CD14-positive monocyte (primary cell): ENCODE measurements around the gene MSX1. TPM values are rescaled to one million over a fixed set of nuclear protein-coding genes. Genes with fewer than 3 reads are reported as not detected.

Experiments used
- DNase-seq, 3 donors: peaks; one replicate each; pipeline ENCODE4 v3.0.0-alpha.2; 2011 to 2022
- H2AFZ ChIP-seq: 2 replicates; pipeline ENCODE4 v1.6.0; 2012; ENCODE audit warnings: mild to moderate bottlenecking, low read depth, low read length, inconsistent platforms; ENCODE audit not compliant: insufficient read depth, poor library complexity, severe bottlenecking
- H3K27ac ChIP-seq, 2 donors: 1 replicate in 1 of 2; 2 replicates in 1 of 2; pipeline ENCODE4 v1.5.1; 2012 to 2013; ENCODE audit warnings: low read length in 2 of 2, control low read depth in 1 of 2, inconsistent platforms in 1 of 2, low read depth in 1 of 2, mild to moderate bottlenecking in 1 of 2
- H3K27me3 ChIP-seq, 2 donors: one replicate each; pipeline versions ENCODE4 v1.6.0 to v1.6.1; 2011 to 2013; ENCODE audit warnings: low read length in 2 of 2; ENCODE audit not compliant: control insufficient read depth in 2 of 2, insufficient read depth in 2 of 2
- H3K36me3 ChIP-seq, 2 donors: replicated peaks in 1 of 2; 1 replicate in 1 of 2; 2 replicates in 1 of 2; pipeline versions ENCODE4 v1.5.1 to v1.6.1; 2012 to 2013; ENCODE audit warnings: low read length in 2 of 2, control low read depth in 1 of 2, inconsistent platforms in 1 of 2, mild to moderate bottlenecking in 1 of 2; ENCODE audit not compliant: insufficient read depth in 2 of 2, control insufficient read depth in 1 of 2
- H3K4me1 ChIP-seq, 2 donors: 1 replicate in 1 of 2; 2 replicates in 1 of 2; pipeline versions ENCODE4 v1.5.1 to v1.6.1; 2012 to 2013; ENCODE audit warnings: low read length in 2 of 2, control low read depth in 1 of 2, inconsistent platforms in 1 of 2, mild to moderate bottlenecking in 1 of 2, moderate library complexity in 1 of 2; ENCODE audit not compliant: insufficient read depth in 2 of 2, control insufficient read depth in 1 of 2
- H3K4me2 ChIP-seq: replicated peaks from 2 replicates; pipeline ENCODE3; 2012; ENCODE audit warnings: low read length, moderate library complexity, mild to moderate bottlenecking; ENCODE audit not compliant: poor library complexity, severe bottlenecking; ENCODE audit errors: extremely low read depth
- H3K4me3 ChIP-seq, 3 experiments: fragments of 200-600 bp in 1 of 3; sonication (generic) in 1 of 3; replicated peaks in 1 of 3; 1 replicate in 2 of 3; 2 replicates in 1 of 3; pipeline ENCODE4 v1.5.1; 2011 to 2013; ENCODE audit warnings: low read length in 3 of 3, mild to moderate bottlenecking in 3 of 3, control low read depth in 2 of 3, low read depth in 2 of 3, inconsistent platforms in 1 of 3, moderate library complexity in 1 of 3
- H3K79me2 ChIP-seq: 2 replicates; pipeline ENCODE4 v1.6.0; 2012; ENCODE audit warnings: mild to moderate bottlenecking, control low read depth, inconsistent platforms, low read length, moderate library complexity; ENCODE audit not compliant: insufficient read depth
- H3K9ac ChIP-seq: 2 replicates; pipeline ENCODE4 v1.6.0; 2017; ENCODE audit warnings: low read length, mild to moderate bottlenecking; ENCODE audit not compliant: insufficient read depth, poor library complexity, severe bottlenecking
- H3K9me3 ChIP-seq, 2 donors: replicated peaks in 1 of 2; 1 replicate in 1 of 2; 2 replicates in 1 of 2; pipeline versions ENCODE4 v1.5.1 to v1.6.1; 2012 to 2013; ENCODE audit warnings: low read length in 2 of 2, control low read depth in 1 of 2; ENCODE audit not compliant: control insufficient read depth in 1 of 2, insufficient read depth in 1 of 2
- H4K20me1 ChIP-seq: 2 replicates; pipeline ENCODE4 v1.6.0; 2012; ENCODE audit warnings: mild to moderate bottlenecking, low read length, control low read depth, moderate library complexity; ENCODE audit not compliant: insufficient read depth
- H3K27ac Mint-ChIP-seq, 7 donors: one replicate each; pipeline ENCODE4 v1.8.0; 2020; ENCODE audit warnings: mild to moderate bottlenecking in 7 of 7, mixed read lengths in 7 of 7, moderate library complexity in 6 of 7, inconsistent platforms in 2 of 7
- H3K27me3 Mint-ChIP-seq, 3 donors: one replicate each; pipeline ENCODE4 v1.8.0; 2021 to 2022; ENCODE audit warnings: low read depth in 3 of 3, mild to moderate bottlenecking in 3 of 3, mixed read lengths in 3 of 3, moderate library complexity in 3 of 3, inconsistent platforms in 1 of 3
- H3K36me3 Mint-ChIP-seq, 2 donors: one replicate each; pipeline ENCODE4 v1.8.0; 2020; ENCODE audit warnings: mixed read lengths in 2 of 2, inconsistent platforms in 1 of 2, mild to moderate bottlenecking in 1 of 2
- H3K4me1 Mint-ChIP-seq: one replicate; pipeline ENCODE4 v1.8.0; 2020; ENCODE audit warnings: mild to moderate bottlenecking, mixed read lengths
- H3K4me3 Mint-ChIP-seq, 2 donors: one replicate each; pipeline ENCODE4 v1.8.0; 2020; ENCODE audit warnings: mild to moderate bottlenecking in 2 of 2, mixed read lengths in 2 of 2, moderate library complexity in 1 of 2
- H3K9me3 Mint-ChIP-seq, 7 donors: one replicate each; pipeline ENCODE4 v1.8.0; 2020 to 2022; ENCODE audit warnings: mixed read lengths in 7 of 7, mild to moderate bottlenecking in 6 of 7, moderate library complexity in 6 of 7, inconsistent platforms in 2 of 7
- WGBS: methylation state at CpG from one replicate; pipeline ENCODE4 v1.1.5; 2013; ENCODE audit warnings: missing lambda C conversion rate; ENCODE audit not compliant: insufficient coverage; 5-methylcytosine and 5-hydroxymethylcytosine counted together
- intact Hi-C, 2 donors: fragments of 100-400 bp; cut with micrococcal nuclease; formaldehyde crosslinking; loops; one replicate each; pipeline versions ENCODE4 v1.15.0 to v1.15.1; 2023
- polyA plus RNA-seq, 3 donors: library from polyadenylated mRNA; depleted of rRNA in 1 of 3; unstranded in 2 of 3; stranded (reverse) in 1 of 3; fragments of 300-500 nt in 2 of 3; fragments of >200 nt in 1 of 3; fragmentation: Illumina TruSeq in 2 of 3; gene quantifications; 1 replicate in 2 of 3; 2 replicates in 1 of 3; pipeline ENCODE4 v1.2.3, GENCODE V29; 2012 to 2021
- TF ChIP-seq, protein P1 (sequence below): fragments of 200-600 bp; IDR thresholded peaks from one replicate; pipeline ENCODE4 v1.8.0; 2022; ENCODE audit warnings: antibody characterized with exemption, mild to moderate bottlenecking

Gene MSX1
- polyA plus RNA-seq, 3 donors = not detected

DNA sequence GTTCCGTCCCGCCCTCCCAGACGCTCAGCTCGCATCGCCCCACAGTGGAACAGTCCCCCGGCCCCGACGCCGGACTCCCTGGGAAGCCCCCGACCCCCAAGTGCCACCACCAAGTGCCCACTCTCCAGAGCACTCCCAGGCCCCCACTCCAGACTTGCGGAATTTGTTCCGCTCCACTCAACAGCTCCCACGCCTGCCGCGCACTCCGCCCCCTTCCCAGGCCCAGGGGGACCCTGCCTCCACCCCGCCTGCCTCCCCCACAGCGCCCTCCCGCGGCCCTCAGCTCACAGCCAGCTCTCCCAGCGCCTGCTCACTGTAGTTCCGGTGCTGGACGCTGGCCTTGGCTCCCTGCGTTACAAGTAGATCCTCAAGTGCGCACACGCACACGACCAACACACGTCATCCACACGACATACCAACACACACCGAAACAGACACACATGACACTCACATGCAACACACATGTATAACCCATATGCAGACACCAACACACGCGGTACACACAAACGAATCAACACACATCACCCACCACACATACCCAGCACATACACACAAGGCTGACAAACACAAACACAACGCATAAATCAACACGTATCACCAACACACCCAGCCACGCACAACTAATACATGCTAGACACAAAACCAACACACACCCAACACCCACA is 8.0 kb downstream of the MSX1 start:
- peaks cover 0 to 25% (median 14%) of the 10 kb centered on the region in 7 donors for H3K9me3 Mint-ChIP-seq
- H3K36me3 Mint-ChIP-seq = peaks cover 0 to 3% of the 10 kb centered on the region in 2 donors
- Histone ChIP-seq H2AFZ (no peak overlapping the region), H3K4me3 (no peak overlapping the region), H3K27me3 (peaks cover 81 to 99% of the 10 kb centered on the region in 2 donors), H3K27ac (no peak overlapping the region), H3K36me3 (no peaks in the 10 kb centered on the region), H4K20me1 (no peaks in the 10 kb centered on the region), H3K4me2 (no peak overlapping the region), H3K4me1 (no peaks in the 10 kb centered on the region), H3K79me2 (no peaks in the 10 kb centered on the region), H3K9me3 (peaks cover 0 to 84% of the 10 kb centered on the region in 2 donors), H3K9ac (no peak overlapping the region)
- H3K27me3 Mint-ChIP-seq = peaks cover 52 to 84% (median 83%) of the 10 kb centered on the region in 3 donors
- H3K4me3 Mint-ChIP-seq = no peak overlapping the region
- H3K4me1 Mint-ChIP-seq = peaks cover 4% of the 10 kb centered on the region
- WGBS = 5% methylated on average over 36 of the region's 36 CpGs
- no peak for DNase-seq
- intact Hi-C loops = no loop called here
- TF ChIP-seq, protein P1, sequence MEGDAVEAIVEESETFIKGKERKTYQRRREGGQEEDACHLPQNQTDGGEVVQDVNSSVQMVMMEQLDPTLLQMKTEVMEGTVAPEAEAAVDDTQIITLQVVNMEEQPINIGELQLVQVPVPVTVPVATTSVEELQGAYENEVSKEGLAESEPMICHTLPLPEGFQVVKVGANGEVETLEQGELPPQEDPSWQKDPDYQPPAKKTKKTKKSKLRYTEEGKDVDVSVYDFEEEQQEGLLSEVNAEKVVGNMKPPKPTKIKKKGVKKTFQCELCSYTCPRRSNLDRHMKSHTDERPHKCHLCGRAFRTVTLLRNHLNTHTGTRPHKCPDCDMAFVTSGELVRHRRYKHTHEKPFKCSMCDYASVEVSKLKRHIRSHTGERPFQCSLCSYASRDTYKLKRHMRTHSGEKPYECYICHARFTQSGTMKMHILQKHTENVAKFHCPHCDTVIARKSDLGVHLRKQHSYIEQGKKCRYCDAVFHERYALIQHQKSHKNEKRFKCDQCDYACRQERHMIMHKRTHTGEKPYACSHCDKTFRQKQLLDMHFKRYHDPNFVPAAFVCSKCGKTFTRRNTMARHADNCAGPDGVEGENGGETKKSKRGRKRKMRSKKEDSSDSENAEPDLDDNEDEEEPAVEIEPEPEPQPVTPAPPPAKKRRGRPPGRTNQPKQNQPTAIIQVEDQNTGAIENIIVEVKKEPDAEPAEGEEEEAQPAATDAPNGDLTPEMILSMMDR = no peak
- H3K27ac Mint-ChIP-seq = no peak overlapping the region

- H3K36me3 Mint-ChIP-seq = peaks cover 0 to under 1% of the 10 kb centered on the region in 2 donors
- H3K9me3 ChIP-seq = peaks cover 0 to 77% of the 10 kb centered on the region in 2 donors
- H3K27ac ChIP-seq = no peak overlapping the region
- H4K20me1 ChIP-seq = no peaks in the 10 kb centered on the region
- no peaks in the 10 kb centered on the region for H3K4me1 ChIP-seq
- no peak overlapping the region for H3K9ac ChIP-seq
- TF ChIP-seq, protein P1 = no peak
- 9% methylated on average over 14 of the region's 24 CpGs for WGBS
- no peak overlapping the region for H3K4me3 ChIP-seq
- no peaks in the 10 kb centered on the region for H3K36me3 ChIP-seq
- H3K79me2 ChIP-seq = no peaks in the 10 kb centered on the region
- H3K4me2 ChIP-seq = no peak overlapping the region
- peaks cover 52 to 84% (median 84%) of the 10 kb centered on the region in 3 donors for H3K27me3 Mint-ChIP-seq
- no peak overlapping the region for H3K27ac Mint-ChIP-seq
- no peak overlapping the region for H2AFZ ChIP-seq
- peaks cover 0 to 23% (median 11%) of the 10 kb centered on the region in 7 donors for H3K9me3 Mint-ChIP-seq
- DNase-seq = no peak
- H3K4me3 Mint-ChIP-seq = peak overlapping the region; percentile 3 to 81
- intact Hi-C loops = no loop called here
- H3K27me3 ChIP-seq = peaks cover 79 to 99% of the 10 kb centered on the region in 2 donors
- peaks cover 4% of the 10 kb centered on the region for H3K4me1 Mint-ChIP-seq
Observed at GRCh38 chr4:4868040-4868757, 8.7 kb downstream of the MSX1 start.
